Measurements from ENCODE around the gene OSTF1.

GRCh38 chr9:75150512-75150911 lies 62.2 kb downstream of the OSTF1 start:
- TF ChIP-seq CTCF (conservative IDR thresholded peaks at IDR 0.05; ENCODE audit: low read length) = no peak
- no peak for TF ChIP-seq EZH2phosphoT487 (IDR thresholded peaks at IDR 0.05; ENCODE audit: borderline replicate concordance)

All from Loucy (cell line).